GDM1 (cell line): ENCODE data around the gene ZDHHC8.

ENCODE experiments used
- DNase-seq: peaks from one replicate; lab custom pipeline; 2025; lab: John Stamatoyannopoulos, UW

ZDHHC8 gene

GRCh38 chr22:20130319-20130718, 1.3 kb upstream of the ZDHHC8 start:
- DNase-seq: no peak

GRCh38 chr22:20130731-20131596, 640 bp upstream of the ZDHHC8 start:
- peak; percentile 73 for DNase-seq

GRCh38 chr22:20131859-20132685, 468 bp downstream of the ZDHHC8 start:
- no peak for DNase-seq

DNA sequence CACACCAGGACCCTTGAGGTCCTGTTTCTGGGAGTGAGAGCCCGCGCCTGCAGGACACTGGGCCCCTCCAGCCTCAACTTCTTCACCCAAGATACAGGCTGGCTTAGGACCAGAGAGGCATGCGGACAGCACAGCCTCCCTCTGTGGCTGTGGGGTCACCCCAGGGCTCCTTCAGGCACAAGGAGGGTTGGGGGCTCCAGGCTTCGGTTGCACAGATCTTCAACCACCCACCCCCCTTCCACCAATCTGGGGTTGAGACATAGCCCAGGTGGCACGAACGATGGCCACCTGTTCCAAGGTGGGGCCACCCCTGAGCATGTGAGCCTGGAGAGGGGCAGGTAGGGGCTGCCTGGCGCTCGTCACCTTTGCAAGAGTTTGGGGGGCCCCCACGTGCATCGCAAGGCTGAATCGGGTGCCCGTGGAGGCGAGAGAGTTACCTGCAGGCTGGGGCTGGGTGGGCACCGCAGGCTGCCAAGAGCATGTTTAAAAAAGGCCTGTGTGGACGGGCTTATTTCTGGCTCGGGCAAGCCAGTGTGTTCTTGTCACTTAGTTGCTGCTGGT, 1.2 kb downstream of the ZDHHC8 start:
- no peak for DNase-seq

DNA sequence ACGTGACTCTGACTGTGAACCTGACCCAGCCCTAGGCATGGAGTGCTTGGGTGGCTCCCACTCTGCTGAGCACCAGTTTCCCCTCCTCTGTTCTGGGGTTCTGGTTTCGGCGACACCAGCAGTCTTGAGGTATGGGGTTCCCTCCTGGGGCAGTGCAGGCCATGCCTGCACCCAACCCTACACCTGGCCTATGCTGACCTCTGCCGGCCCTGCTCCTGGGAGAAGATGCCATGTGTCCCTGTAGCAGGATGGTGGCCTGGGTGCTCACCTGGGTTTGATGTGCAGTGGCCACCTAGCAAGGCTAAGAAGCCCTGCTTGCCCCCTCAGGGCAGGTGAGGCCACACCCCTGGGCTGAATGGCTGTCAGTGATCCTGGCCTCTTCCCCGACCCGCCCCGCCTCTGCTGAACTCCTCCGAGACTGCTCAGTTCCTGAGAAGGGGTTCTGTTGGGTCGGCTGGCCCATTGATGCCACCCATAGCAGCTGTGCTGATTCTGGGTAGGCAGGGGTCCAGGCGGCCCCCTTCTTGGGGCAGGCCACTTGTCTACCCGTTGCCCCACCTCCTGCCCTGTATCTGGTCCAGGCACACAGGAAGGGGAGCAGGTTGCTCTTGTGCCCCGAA, 2.4 kb downstream of the ZDHHC8 start:
- no peak for DNase-seq

DNA sequence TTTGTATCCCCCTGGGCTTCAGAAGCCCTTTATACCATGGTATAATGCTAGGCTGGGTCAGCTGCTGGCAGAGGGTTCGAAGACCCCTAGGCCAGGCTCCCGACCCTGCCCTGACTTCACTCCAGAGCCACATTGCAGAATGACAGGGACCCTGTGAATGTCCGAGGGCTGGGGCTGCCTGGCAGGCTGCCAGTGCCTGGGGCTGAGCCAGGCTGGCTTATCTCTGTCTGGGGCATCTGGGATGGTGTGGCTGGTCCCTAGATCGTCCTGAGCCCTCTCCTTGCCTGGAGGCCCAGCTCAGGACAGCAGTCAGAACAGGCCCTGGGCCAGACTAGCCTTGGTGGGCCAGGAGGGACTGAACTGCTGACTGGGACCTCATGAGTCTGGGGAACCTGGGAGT, 3.7 kb downstream of the ZDHHC8 start:
- no peak for DNase-seq

- DNase-seq: no peak
Observed at GRCh38 chr22:20135806-20136602, 4.4 kb downstream of the ZDHHC8 start.

DNA sequence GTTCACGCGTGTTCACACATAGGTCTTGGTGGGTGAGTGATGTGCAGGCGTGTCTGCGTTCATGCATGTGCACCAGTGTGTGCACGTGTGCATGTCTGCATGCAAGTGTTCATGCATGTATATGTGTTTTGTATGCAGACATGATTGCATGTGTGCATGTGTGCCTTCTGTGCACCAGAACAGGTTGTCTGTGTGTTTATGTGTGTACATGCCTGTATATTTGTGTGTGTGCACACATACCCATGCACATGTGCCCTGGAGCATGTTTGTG, 4.9 kb downstream of the ZDHHC8 start:
- DNase-seq: no peak

DNA sequence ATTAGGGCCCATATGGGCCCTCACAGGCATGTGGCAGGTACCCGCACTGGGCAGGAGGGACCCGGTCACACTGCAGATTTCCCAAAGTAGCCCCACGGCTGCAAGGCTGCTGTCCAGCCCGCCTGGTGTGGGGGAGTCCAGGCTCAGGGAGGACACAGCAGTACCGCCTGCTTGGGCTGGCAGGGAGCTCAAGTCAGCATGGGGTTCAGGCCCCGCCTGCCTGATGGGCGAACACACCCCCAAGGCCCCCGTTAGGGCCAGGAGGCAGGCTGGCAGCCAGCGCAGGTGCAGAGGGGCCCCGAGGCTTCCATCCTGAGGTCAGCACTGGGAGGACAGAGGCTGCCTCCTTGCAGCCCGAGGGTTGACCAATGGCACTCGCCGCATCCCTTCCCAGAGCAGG, 5.5 kb downstream of the ZDHHC8 start:
- no peak for DNase-seq

DNA sequence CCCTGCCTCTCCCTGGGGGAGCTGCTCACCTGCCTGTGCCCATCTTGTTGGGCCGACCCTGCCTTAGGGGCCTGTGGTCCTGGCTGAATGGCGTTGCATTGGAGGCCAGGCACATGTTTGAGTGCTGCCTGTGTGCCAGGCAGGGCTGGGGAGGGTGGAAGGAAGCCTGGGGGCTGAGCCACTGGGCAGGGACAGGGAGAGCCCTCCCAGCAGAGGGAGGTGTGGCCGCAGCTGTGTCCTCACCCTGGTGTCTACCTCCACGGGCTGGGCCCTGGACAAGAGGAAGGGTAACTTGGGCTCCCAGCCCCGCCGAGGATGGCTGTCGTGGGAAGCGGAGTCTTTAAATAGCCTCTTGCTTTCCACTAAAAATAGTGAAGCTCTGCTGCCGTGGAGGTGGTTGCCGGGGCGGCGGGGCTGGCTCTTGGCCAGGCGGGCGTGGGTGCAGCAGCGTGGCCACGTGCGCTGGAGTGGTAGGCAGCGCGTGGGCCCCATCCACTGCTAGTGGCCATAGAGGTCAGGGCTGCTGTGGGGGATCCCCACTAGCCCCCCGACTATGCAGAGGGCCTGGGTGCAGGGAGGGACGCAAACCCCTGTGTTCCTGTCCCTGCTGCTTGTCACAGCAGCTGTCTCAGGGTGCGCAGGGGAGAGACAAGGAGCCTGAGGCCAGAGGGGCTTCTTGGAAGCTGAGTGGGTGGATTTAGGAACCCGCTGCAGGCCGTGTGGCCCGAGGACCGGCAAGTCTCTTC, 6.2 kb downstream of the ZDHHC8 start:
- peak; percentile 33 for DNase-seq

GRCh38 chr22:20138417-20138738, 6.8 kb downstream of the ZDHHC8 start:
- no peak for DNase-seq

GRCh38 chr22:20138868-20139267, 7.3 kb downstream of the ZDHHC8 start:
- DNase-seq: no peak

DNA sequence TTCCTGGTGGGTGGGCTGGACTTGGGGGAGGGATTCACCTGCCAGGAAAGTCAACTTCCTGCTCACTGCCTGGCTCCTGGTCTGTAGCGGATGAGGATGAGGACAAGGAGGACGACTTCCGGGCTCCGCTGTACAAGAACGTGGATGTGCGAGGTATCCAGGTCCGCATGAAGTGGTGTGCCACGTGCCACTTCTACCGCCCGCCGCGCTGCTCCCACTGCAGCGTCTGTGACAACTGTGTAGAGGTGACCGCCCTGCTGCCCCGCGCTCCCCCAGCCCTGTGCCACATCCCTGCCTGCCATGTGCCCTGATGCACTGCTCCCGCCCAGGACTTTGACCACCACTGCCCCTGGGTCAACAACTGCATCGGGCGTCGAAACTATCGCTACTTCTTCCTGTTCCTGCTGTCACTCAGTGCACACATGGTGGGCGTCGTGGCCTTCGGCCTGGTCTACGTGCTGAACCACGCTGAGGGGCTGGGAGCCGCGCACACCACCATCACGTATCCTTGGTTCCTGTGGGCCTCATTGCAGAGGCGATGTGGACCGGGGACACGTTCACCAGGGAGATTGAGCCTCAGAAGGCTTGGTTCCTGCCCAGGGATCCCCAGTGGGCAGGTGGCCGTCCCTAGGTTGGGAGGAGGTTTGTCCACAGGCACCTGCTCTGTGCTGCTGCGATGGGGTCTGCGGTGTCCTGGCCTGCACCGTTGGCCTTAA, 7.9 kb downstream of the ZDHHC8 start:
- no peak for DNase-seq

DNA sequence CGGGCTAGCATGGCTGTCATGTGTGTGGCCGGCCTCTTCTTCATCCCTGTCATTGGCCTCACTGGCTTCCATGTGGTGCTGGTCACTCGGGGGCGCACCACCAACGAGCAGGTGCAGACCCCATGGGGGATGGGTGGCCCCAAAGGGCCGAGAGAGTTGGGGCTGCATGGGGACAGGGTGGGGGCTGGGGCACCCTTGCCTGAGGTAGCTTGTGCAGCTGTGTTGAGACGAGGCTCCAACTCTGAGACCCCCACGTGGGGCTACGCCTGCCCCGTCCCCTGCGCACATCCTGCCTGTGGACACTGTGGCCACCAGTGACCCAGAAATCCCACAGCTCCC, 8.5 kb downstream of the ZDHHC8 start:
- no peak for DNase-seq

- no peak for DNase-seq
Observed at GRCh38 chr22:20140521-20140964, 8.9 kb downstream of the ZDHHC8 start.

DNA sequence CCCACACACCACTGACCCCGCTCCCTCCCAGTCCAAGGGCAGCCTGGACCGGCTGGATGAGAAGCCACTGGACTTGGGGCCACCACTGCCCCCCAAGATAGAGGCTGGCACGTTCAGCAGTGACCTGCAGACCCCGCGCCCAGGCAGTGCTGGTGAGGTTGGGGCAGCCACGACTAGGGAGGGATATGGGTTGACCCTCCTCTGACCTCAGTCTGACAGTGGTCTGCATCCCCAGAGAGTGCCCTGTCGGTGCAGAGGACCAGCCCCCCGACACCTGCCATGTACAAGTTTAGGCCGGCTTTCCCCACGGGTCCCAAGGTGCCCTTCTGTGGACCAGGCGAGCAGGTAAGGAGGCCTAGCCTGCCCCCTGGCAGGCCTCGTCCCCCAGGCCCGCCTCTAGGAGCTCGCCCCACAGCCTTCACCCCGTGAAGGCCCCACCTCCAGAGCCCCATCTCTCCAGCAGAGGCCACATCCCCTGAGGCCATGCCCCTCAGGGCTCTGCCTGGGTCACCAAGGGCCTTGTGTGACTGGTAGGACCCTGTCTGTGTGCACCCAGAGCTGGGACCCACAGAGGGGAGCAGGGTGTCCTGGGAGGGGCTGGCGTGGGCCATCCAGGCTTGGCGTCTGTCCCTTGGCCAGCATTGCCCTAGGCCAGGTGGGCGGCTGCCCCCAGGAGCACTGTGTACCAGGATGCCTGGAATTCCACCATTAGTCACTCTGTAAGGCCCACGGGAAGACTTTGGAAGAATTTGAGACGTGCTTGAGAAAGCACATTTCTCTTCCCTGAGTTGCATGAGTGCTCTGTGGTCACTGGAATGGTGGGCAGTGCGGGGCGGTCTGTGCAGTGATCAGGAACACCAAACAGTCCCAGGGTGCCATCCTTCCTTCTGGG, 9.8 kb downstream of the ZDHHC8 start:
- DNase-seq: no peak

GRCh38 chr22:20142711-20143621, 11.4 kb downstream of the ZDHHC8 start:
- DNase-seq: no peak

GRCh38 chr22:20143883-20144665, 12.5 kb downstream of the ZDHHC8 start:
- no peak for DNase-seq
